GM19043 (cell line): Measurements from ENCODE around the gene COA3.

Source experiments
- ATAC-seq: cut with Tn5 transposase; IDR thresholded peaks from one replicate; pipeline ENCODE4 v1.9.1; 2021; ENCODE audit warnings: low read depth; ENCODE audit not compliant: unreplicated experiment

COA3 gene

GRCh38 chr17:42819939-42820535, 21.5 kb upstream of the COA3 start:
- ATAC-seq, result no peak

GRCh38 chr17:42818379-42818778, 19.9 kb upstream of the COA3 start:
- no peak for ATAC-seq

DNA sequence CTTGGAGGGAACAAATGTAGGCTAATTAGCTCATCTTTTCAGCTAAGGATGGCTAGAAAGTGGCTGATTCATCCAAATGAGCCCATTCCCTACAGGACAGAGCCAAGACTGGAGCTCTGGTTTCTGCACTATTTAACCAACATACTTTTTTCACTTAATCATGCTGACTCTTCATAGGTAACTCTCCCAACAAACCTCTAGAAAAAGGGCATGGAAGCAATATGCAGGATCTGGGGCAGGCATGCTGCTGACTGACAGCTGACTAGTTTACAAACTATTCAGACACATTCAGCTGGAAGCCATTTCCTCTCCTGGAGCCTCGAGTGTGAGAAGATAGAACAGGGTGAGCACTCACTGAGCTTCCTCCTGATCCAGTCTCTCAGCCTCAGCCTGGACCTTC, 19.4 kb upstream of the COA3 start:
- no peak for ATAC-seq

DNA sequence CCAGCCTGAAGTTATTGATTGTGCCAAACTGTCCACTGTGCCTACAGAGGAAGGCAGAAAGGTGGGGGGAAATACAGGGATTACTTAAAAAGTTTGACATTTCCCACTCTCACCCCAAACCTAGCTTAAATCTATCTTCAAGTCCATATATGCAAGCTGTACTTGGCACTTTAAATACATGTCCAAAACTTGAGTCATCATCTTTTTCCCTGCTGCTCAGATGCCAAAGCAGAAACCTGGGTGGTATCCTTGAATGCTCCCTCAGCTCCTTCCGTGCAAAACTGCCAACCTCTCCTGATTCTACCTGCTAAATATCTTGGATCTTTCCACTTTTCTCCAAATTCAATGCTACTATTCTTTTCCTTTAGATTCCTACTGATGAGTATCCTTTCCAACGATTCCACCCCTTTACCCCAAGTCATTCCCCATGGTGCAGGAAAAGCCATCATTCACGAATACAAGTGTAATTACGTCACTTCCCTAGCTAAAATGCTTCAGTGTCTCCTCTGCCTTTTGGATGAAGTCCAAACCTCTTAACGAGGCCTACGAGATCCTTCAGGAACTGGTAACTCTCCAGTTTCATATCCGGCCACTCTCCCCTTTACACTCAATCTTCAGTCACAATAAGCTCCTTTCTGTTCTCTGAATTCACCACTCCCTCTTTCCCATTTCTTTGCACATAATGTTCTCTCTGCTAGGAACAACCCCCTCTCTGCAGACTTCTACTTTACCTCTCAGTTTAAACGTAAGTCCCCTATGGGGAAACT, 16.3 kb upstream of the COA3 start:
- ATAC-seq, result no peak

GRCh38 chr17:42809250-42809649, 10.7 kb upstream of the COA3 start:
- ATAC-seq, result no peak

DNA sequence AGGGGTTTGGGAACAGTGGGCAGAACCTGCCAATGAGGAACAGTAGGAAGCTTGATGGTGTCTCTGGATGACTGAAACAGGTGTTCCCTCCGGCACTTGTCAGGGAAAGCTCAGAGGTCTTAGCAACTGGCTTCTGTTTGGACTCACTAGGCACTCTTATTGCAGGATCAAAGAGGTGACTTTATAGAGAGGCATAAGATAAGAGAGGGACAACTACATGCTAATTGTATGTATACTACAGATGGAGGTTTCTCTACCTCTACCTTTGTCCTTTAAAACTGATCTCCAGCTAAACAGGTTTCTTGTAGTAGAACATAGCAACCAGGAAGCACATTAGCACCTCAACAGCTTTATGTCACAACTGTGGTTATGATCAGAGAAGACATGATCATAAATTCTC, 7.7 kb upstream of the COA3 start:
- no peak for ATAC-seq

DNA sequence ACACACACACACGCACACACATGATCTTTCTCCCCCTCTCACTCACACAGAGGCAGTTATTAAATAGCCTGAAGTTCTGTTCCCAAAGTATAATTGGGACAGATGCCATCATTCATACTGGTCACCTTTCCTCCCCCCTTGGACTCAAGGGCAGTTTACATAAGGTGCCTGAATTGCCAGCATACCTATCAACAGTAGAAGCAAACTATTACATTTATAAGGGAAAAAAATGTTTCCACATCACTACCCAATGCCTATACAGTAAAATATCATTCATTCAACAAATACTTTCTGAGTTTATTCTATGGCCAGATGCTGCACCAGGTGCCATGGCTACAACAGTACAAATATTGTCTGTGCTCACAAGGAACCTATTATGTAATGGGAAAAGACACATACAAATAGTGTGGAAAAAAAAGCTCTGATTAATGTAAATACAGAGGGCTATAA, 6.4 kb upstream of the COA3 start:
- no peak for ATAC-seq

GRCh38 chr17:42803074-42803883, 4.8 kb upstream of the COA3 start:
- no peak for ATAC-seq

GRCh38 chr17:42798011-42798382, 507 bp downstream of the COA3 start:
- ATAC-seq, result no peak

DNA sequence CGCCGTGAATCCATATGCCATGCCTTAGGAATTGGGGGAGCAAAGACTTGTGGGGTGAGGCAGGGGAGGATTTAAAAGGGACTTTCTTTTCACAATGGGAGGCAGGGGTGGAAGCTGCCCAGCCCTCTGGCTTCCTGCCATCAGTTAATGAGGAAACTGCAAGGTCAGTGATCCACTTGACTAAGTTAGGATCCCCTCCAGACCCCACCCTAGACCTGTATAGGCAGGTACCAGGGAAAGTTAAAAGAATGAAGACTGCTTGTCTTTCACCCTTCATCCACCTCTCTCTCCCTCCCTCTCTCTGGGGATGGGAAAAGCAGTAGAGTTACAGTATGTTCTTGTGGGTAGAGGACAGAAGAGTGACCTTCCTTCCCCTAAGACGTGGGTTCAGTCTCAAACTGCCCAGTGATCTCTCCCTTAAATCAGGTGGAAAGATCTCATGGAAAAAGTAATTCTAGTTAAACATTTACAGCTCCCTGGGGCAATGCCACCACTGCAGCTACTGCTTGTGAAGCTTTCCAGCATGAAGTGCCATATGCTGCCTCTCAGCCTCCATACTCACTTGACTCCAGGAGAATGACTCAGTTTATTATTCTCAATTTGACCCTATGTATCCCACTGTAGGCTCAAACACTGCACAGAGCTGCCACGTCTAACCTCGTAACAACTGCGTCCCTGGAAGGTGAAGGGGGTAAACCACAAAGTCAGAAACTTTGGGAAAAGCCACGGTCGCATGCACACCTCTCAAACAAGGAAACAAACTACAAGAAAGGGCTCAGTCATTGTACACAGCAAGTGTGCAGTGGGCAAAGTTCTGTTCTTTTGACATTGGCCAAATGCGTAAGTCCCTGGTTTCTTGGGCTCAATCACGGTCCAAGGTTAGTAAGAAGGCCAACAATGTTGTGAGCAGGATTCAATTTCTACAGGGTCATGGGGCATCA, 1.2 kb downstream of the COA3 start:
- ATAC-seq, result no peak

- ATAC-seq, result no peak
These were observed 2.3 kb downstream of the COA3 start for GRCh38 chr17:42796066-42796758.

DNA sequence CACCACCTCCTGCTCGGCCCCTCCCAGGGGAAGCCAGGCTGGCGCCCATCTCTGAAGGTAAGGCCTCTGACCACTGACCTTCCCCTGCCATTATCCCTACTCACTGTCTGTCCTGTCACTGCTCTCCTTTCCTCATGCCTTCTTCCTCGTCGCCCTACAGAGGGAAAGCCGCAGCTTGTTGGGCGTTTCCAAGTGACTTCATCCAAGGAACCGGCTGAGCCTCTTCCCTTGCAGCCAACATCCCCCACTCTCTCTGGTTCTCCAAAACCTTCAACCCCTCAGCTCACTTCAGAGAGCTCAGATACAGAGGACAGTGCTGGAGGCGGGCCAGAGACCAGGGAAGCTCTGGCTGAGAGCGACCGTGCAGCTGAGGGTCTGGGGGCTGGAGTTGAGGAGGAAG, 3.0 kb downstream of the COA3 start:
- ATAC-seq, result no peak

GRCh38 chr17:42795061-42795460, 3.4 kb downstream of the COA3 start:
- no peak for ATAC-seq

- no peak for ATAC-seq
These were observed 6.0 kb downstream of the COA3 start for GRCh38 chr17:42792545-42792944.

- no peak for ATAC-seq
These were observed 6.6 kb downstream of the COA3 start for GRCh38 chr17:42791948-42792347.

DNA sequence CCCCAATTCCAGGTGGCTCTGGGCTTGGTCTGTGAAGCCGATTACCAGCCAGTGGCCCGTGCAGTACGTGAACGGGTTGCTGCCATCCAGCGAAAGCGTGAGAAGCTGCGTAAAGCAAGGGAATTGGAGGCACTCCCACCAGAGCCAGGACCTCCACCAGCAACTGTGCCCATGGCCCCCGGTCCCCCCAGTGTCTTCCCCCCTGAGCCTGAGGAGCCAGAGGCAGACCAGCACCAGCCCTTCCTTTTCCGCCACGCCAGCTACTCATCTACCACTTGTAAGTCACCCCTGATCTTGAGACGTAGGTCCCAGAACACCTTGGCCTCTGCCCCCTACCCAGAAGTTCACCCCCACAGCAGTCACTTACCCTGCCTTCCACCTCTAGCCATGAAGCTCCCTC, 11.2 kb downstream of the COA3 start:
- no peak for ATAC-seq

GRCh38 chr17:42784811-42785592, 13.5 kb downstream of the COA3 start:
- ATAC-seq, result no peak

- ATAC-seq, result no peak
These were observed 14.1 kb downstream of the COA3 start for GRCh38 chr17:42784409-42784808.

GRCh38 chr17:42783791-42784138, 14.7 kb downstream of the COA3 start:
- no peak for ATAC-seq
